HG02588 (cell line): ENCODE results near the gene CD4.
A peak's percentile ranks its signal among the peaks of the same experiment; 100 is the strongest.
"Not testable (repeated sequence)": the region's sequence is repeated elsewhere in the genome, so short reads cannot be mapped to it uniquely, and the experiment has no call there.

Experiments used
- ATAC-seq: cut with Tn5 transposase; IDR thresholded peaks from one replicate; pipeline ENCODE4 v1.9.1; 2021; ENCODE audit warnings: mild to moderate bottlenecking, moderate library complexity; ENCODE audit not compliant: unreplicated experiment

CD4 gene

DNA sequence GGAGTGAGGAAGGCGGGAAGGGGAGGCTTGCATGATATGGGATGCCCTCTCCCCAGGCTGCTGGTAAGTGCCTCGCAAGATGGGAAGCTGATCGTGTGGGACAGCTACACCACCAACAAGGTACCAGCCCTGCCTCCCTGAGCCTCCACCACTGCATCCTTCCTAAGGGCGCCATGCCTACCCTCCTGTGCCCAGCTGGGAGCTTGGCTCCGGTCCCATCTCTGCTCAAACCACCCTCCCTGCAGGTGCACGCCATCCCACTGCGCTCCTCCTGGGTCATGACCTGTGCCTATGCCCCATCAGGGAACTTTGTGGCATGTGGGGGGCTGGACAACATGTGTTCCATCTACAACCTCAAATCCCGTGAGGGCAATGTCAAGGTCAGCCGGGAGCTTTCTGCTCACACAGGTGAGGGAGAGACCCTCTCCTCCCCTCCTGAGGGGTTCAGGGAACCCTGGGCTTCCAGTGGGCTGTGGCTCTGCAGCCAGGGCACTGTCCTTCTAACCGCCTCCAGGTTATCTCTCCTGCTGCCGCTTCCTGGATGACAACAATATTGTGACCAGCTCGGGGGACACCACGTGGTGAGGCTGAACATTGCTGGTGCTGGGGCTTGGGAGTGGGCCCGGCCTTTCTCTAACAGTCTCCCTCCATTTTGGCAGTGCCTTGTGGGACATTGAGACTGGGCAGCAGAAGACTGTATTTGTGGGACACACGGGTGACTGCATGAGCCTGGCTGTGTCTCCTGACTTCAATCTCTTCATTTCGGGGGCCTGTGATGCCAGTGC, 54.0 kb downstream of the CD4 start:
- ATAC-seq, result no peak

DNA sequence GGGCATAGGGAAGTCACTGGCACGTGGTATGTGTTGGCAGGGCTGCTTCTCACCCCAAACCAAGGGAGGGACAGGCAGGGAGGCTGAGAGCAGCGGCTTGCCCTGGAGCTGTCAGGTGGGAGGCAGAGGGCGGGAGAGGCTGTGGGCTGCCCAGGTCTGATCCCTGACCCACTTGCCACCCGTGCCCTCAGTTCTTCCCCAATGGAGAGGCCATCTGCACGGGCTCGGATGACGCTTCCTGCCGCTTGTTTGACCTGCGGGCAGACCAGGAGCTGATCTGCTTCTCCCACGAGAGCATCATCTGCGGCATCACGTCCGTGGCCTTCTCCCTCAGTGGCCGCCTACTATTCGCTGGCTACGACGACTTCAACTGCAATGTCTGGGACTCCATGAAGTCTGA, 56.1 kb downstream of the CD4 start:
- ATAC-seq, result no peak

DNA sequence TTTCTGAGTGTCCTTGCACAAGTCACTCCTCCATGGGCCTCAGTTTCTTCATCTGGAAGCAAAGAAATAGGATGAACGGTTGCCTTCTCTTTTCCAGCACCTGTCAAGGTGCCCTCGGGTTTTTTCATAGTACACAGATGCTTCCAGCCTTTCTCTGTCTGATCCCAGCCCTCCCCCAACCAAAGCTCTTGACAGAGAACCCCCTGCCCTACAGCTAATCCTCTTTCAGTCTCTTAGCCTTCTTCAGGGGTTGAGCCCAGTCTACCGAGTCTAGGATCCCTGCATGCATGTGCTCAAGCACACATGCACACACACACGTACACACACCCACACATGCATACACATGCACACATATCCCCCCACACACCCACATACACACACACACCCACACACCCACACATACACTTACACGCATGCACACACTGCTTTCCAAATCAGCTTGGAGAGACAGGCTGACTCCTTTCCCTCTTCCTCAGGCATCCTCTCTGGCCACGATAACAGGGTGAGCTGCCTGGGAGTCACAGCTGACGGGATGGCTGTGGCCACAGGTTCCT, 57.1 kb downstream of the CD4 start:
- ATAC-seq, result no peak

DNA sequence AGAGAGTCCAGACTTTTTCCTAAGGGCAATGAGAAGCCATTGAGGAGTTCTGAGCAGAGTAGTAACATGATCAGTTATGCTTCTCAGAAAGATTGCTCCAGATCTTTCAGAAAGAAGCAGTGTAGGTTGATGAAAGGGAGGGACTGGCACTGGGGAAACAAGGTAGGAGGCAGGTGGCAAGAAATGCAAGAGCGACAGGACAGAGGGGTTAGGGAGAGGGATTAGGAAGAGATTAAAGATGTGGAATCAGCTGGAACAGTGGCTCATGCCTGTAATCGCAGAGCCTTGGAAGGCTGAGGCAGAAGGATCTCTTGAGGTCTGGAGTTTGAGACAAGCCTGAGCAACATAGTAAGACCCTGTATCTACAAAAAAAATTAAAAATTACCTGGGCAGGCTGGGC, 58.3 kb downstream of the CD4 start:
- ATAC-seq, result no peak

DNA sequence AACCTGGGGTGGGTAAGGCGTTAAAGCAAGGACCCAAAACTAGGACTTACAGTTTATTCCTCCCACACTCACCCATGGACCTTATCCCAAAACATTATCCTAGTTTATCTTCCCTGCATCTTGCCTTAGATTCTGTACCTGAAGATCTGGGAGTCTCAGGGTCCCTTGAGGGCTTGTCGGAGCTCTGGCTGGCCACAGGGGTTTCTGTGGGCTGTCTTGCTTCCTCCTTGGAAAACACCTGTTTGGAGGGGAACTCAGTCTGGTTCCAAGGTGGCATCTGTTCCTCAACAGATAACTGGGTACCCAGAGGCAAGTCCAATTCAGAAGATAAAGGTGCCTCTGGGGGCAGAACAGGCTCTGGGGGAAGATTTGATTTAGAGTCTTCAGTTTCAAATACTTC, 60.1 kb downstream of the CD4 start:
- no peak for ATAC-seq

DNA sequence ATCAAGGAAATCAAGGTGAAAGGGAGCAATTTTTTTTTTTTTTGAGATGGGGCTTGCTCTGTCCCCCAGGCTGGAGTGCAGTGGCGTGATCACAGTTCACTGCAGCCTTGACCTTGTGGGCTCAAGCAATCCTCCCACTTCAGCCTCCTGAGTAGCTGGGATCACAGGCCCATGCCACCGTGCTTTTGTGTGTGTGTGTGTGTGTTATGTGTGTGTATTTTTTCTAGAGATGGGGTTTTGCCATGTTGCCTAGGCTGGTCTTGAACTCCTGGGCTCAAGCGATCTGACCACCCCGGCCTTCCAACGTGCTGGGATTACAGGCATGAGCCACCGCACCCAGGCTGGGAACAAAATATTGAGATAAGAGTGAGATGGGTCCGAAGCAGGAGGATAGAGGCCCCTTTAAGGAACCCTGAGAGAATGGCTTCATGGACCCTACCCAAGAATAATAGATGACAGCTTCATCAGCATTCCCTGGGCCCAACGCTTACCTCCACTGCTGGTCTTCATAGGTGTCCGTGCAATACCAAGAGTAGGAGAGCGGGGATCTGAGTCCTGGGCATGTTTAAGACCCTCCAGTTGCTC, 60.7 kb downstream of the CD4 start:
- ATAC-seq, result no peak

DNA sequence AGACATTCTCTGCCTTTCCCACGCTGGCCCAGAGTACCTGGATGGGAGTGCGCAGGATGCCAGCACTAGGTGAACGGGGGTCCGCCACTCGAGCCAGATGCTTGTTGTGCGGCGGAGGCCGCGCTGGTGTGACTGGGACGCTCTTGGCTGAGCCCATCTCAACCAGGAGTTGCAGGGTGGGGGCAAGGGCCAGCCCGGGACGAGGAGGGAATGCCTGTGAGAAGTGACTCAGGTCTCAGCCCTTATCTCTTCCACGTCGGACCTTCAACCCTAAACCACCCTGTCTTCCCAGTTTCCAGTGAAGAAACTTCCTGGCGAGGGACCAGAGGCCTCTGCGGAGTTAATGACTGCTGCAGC, 61.4 kb downstream of the CD4 start:
- no peak for ATAC-seq

DNA sequence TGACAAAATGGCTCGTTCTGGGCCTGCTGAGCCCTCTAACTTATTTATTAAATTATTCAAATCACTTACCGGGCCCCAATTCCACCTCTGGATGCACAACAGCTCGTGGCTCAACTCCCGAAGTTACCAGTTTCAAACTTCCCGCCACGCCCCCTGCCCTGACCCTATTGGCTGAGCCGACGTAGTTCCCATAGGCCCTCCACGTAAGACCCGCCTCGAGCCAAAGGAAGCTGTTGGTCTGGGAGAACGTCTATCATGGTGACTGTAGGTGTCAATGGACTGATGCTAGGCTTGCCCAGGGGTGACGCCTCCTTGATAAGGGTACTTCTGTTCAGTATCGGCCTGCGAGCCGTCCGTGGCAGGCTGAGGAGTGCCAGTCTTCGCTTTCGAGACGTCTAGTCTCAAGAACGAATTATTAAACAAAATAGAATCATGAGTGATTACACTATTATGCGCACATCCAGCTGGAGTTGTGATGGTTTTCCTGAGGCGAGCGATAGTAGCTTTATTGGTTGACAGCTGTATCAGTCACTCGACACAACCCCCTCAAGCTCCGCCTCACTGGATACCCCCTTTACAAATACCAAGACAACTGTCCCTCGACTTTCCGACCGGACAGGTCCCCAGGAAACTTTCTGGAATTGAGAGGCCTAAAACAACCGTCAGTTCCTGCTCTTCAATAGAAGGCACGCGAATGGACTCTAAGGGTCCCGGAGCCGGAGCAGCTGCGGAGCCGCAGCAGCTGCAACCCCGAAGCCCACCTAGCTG, 62.0 kb downstream of the CD4 start, which contains the start of gene CDCA3:
Gene CDCA3 (minus strand): TSS at position 134 of the 768 bp plus-strand sequence. CDS start 334 bp downstream, outside the sequence.
- peak; percentile 53 for ATAC-seq

DNA sequence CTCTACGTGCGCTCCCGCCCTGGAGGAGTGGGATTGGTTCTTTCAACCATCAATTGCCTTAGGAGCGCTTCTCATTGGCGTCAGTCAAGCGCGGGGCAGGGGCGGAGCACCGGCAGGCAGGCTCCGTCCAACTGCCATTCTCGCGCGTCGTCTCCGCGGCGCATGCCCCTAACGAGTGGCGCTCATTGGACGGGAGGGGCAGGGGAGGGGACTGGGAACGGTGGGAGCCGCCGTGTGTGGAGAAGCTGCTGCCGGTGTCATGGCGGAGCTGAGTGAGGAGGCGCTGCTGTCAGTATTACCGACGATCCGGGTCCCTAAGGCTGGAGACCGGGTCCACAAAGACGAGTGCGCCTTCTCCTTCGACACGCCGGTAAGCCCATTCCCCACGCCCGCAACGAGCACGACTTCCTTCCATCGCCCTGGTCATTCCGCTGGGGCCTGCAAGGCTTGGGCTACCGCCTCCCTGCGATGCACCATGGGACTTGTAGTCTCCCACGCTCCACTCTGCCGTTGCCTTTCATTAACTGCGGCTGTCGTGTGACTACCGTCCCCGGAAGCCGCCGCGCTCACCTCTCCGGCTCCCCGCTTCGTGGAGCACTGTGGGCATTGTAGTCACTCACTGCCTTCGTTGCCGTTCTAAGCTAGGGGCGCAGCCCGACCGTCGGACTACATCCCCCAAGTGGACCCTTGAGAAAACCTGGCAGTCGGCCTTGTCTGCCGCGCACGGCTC, 62.8 kb downstream of the CD4 start, which contains the start of gene USP5:
Gene USP5 (plus strand): TSS at position 230 of the 730 bp plus-strand sequence. CDS start 30 bp downstream, at position 260.
- peak; percentile 70 for ATAC-seq

DNA sequence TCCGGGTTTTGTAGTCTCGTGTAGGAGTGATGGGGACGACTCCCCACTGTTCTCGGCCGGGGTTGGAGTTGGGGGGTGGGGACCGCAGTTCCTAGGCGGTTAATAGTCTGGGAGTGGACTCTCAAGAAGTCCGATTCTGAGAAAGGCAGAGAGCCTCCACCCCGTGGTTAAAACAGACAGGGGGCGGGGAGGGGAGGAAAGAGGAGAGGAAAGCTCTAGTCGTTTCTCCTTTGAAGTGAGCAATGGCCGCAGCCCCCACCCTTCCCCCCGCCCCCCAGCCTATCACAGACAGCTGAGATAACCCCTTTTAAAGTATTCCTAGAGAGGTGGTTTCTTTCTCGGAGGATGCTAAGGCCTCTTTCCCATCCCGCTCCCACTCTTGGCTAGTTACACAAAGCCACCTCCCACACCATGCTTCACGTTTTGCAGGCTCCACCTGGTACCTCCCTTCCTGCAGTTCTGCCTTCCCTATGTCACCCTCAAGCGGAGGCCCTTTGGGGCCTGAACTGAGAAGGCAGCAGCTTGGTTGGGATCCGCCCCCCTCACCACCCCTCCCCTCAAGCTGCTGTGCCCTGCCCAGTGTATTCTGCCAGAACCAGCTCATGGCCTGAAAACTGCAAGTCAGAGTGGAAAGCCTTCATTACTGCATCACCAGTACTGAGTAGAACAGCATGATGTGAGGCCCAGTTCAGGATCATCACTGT, 63.5 kb downstream of the CD4 start:
- no peak for ATAC-seq

DNA sequence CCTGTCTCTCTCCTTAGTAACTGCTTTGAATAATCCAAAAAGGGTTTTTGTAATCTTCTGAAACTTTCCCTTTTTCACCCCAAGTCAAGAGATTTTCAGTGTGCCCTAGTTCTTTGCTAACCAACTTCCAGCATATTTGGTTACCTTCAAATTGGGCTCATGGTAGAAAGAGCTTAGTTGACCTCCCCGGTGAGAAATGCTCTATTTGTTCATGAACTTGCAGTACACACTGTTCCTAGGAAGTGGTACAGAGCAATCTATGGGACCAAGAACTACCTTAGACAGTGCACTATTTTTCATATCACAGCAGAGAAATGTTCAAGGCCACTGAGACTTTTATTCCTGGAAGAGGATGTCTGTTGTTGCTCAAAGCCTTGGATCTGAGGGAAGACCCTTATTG, 64.3 kb downstream of the CD4 start:
- no peak for ATAC-seq

DNA sequence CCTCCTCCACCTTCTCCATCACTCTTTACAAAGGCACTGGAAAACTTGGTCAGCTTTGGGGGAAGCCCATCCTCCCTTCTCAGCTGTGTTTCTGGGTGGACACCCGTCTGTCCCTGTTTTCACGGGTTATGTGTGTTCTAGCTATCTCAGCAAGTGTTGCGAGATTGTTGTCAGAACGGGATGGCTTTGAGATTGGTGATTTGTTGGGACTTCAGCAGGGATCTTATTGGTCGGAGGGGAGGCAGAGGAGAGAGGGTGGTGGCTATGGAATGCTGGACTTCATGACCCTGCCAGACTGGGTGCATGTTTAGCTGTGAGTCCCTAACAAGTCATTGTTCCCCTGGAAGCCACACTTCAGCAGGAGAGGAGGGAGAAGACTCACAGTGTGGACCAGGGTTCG, 64.7 kb downstream of the CD4 start:
- no peak for ATAC-seq

DNA sequence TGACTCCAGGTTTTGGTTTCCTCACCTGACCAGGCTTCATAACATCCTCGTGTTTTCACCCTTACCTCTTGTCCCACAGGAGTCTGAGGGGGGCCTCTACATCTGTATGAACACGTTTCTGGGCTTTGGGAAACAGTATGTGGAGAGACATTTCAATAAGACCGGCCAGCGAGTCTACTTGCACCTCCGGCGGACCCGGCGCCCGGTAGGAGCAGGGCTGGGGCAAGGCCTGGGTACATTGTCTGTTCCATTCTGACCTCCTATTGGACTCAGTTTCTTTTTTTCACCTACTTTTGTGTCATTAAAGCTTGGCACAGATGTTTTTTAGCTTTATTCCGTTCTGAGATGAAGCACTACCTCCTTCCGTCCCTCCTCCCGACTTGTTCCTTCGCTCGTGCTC, 66.0 kb downstream of the CD4 start:
- ATAC-seq, result no peak

DNA sequence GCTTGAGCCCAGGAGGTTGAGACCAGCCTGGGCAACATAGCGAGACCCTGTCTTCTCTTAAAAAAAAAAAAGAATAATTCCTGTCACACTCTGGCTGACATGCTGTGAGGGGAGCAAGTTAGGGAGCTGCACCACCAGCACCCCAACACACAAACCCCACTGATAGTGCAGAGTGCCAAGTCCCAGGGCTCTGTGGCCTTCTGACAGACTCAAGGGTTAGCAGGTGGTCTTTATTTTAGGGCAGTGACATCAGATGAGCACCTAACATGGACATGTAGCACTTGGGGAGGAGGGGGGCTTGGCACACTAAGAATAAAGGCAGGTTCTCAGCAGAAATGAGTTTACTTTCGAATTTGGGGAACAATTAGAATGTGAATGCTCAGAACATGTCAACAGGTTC, 69.5 kb downstream of the CD4 start:
- ATAC-seq, result no peak

DNA sequence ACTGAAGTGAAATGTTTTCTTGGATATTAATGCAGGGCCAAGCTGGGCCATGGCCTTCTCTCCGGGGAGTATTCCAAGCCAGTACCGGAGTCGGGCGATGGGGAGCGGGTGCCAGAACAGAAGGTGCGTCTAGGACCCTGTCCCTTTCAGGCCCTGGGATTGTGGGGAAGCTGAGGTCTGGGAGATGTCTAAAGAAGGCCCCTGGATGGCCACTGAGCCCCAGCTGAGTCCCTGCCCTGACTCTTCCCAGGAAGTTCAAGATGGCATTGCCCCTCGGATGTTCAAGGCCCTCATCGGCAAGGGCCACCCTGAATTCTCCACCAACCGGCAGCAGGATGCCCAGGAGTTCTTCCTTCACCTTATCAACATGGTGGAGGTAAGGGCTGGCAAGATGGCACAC, 70.8 kb downstream of the CD4 start:
- ATAC-seq, result no peak

DNA sequence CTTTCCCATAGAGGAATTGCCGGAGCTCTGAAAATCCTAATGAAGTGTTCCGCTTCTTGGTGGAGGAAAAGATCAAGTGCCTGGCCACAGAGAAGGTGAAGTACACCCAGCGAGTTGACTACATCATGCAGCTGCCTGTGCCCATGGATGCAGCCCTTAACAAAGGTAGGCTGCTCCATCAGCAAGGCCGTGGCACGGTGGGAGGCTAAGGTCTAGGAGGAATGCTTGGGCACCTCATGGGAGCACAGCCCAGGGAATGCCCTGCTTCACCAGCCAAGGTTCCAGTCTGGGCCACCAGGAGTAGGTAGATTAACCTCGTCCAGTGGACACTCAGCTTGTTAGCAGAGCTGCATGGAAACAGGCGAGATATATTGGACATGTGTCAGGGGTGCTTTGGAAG, 71.6 kb downstream of the CD4 start:
- no peak for ATAC-seq

DNA sequence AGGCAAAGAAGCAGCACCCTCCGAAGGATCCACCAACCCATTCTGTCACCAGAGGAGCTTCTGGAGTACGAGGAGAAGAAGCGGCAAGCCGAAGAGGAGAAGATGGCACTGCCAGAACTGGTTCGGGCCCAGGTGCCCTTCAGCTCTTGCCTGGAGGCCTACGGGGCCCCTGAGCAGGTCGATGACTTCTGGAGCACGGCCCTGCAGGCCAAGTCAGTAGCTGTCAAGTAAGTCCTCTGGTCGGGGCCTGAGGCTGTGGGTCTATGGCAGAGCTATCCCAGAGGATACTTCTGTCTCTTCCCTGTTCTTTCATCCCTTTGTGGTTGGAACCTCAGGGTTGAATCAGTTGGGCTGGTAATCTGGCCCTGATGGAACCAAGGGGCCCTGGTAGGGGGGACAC, 72.1 kb downstream of the CD4 start:
- no peak for ATAC-seq

DNA sequence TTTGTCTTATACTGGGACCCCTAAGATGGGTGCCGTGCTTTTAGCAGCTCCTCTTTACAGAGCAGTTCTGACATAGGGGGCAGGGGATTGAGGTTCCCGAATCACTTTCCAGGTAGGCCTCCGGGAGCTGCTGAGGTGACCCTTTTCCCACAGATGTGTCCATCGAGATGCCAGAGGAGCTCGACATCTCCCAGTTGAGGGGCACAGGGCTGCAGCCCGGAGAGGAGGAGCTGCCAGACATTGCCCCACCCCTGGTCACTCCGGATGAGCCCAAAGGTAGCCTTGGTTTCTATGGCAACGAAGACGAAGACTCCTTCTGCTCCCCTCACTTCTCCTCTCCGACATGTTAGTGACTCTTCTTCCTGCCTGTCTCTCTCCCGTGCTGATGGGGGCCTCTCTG, 73.7 kb downstream of the CD4 start:
- no peak for ATAC-seq

DNA sequence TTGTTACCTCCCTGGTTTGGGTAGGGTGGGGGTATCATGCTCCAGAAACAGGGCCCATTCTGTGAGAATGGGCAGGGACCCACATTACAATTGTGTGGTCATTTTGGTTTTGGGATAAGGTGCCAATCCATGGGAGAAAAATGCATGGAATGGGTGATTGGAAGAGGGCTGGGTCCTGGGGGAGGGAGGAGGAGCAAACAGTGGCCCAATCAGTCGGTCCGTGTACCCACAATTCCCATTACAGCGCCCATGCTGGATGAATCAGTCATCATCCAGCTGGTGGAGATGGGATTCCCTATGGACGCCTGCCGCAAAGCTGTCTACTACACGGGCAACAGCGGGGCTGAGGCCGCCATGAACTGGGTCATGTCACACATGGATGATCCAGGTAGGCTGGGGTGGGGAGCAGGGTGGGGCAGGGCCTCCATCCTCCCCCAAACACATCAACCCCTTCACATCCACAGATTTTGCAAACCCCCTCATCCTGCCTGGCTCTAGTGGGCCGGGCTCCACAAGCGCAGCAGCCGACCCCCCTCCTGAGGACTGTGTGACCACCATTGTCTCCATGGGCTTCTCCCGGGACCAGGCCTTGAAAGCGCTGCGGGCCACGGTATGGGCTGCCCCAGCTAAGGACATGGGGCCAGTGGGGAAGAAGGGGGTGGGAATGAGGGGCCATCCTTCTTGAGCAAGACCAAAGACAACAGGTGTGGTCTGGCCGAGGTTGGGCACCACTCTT, 74.4 kb downstream of the CD4 start:
- ATAC-seq, result no peak

DNA sequence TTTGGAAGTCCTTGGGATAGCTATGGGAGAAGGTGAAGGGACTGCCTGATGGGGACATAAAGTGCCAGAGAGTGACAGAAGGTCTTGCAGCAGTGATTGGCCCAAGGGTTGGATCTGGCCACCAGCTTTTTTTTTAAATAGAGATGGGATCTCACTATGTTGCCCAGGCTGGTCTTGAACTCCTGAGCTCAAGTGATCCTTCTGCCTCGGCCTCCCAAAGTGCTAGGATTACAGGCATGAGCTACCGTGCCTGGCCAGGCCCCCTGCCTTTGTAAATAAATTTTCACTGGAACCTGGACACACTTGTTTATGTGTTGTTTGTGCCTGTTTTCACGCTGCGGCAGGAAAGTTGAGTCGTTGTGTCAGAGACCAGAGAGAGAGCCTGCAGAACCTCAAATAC, 76.0 kb downstream of the CD4 start:
- not testable (repeated sequence) for ATAC-seq
